SK-N-SH (cell line): ENCODE results near the gene ZNF469.

Experiments
- EP300 ChIP-seq, 2 experiments: IDR thresholded peaks; 2 replicates each; pipeline versions ENCODE4 v1.4.0 to v1.6.1; 2012; ENCODE audit warnings: borderline replicate concordance in 1 of 2, low read depth in 1 of 2, low read length in 1 of 2
- EZH2phosphoT487 ChIP-seq: fragments of 200-600 bp; sonication (generic); IDR thresholded peaks from 2 replicates; pipeline ENCODE4 v1.6.1; 2017; ENCODE audit warnings: low read depth, mixed run types, mild to moderate bottlenecking, antibody characterized with exemption, moderate library complexity, borderline replicate concordance
- JUND ChIP-seq: IDR thresholded peaks from 2 replicates; pipeline ENCODE4 v1.4.0; 2012
- RAD21 ChIP-seq: IDR thresholded peaks from 2 replicates; pipeline ENCODE4 v1.6.1; 2012; ENCODE audit warnings: mild to moderate bottlenecking, low read length
- RXRA ChIP-seq: IDR thresholded peaks from 2 replicates; pipeline ENCODE4 v1.4.0; 2012; ENCODE audit warnings: low read depth, mild to moderate bottlenecking, borderline replicate concordance
- SMC3 ChIP-seq: IDR thresholded peaks from 2 replicates; pipeline ENCODE4 v1.6.1; 2012; ENCODE audit warnings: low read depth, low read length, improper control_type of control experiment
- TF ChIP-seq, protein P1 (sequence below): fragments of 200-600 bp; sonication (generic); IDR thresholded peaks from 2 replicates; pipeline ENCODE4 v1.6.1; 2017; ENCODE audit warnings: antibody characterized with exemption, mild to moderate bottlenecking, moderate library complexity
- TF ChIP-seq, protein P2 (sequence below): fragments of 150-350 bp; IDR thresholded peaks from 2 replicates; pipeline ENCODE4 v1.6.1; 2017; ENCODE audit warnings: antibody characterized with exemption, low read length, low read depth, borderline replicate concordance
- TF ChIP-seq, protein P3 (sequence below): IDR thresholded peaks from 2 replicates; pipeline ENCODE4 v1.4.0; 2012; ENCODE audit warnings: low read depth, borderline replicate concordance

DNA sequence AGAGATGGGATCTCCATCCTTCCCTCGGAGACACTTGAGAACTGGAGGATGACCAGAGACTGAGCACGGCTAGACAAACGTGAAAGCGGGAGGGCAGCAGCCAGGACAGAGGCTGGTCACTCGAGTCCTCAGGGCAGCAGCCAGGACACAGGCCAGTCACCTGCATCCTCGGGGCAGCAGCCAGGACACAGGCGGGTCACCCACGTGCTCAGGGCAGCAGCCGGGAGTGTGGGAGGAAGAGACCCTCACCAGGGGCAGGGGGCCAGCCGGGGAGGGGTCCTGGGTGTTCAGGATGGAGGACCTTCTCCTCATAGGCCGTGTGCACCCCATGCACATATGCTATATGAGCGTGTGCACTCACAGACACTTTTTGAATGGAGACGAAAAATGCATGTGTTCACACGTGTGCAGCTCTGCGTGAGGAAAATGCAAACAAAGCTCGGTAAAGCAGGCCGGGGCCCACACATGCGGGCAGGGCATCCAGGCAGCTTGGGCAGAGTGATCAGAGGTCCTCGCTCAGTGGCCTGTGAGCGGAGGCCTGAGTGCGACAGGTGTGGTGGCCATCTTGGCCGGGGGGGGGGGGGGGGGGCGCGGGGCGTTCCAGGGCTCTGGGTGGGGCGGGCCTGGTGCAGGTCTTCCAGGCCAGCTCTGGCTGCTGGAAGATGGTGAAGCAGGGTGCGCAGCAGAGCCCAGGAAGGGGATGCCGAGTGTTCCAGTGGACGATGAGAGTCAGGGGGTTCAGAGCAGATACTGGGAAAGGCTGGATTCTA lies 26.7 kb downstream of the ZNF469 start:
- TF ChIP-seq, protein P1, sequence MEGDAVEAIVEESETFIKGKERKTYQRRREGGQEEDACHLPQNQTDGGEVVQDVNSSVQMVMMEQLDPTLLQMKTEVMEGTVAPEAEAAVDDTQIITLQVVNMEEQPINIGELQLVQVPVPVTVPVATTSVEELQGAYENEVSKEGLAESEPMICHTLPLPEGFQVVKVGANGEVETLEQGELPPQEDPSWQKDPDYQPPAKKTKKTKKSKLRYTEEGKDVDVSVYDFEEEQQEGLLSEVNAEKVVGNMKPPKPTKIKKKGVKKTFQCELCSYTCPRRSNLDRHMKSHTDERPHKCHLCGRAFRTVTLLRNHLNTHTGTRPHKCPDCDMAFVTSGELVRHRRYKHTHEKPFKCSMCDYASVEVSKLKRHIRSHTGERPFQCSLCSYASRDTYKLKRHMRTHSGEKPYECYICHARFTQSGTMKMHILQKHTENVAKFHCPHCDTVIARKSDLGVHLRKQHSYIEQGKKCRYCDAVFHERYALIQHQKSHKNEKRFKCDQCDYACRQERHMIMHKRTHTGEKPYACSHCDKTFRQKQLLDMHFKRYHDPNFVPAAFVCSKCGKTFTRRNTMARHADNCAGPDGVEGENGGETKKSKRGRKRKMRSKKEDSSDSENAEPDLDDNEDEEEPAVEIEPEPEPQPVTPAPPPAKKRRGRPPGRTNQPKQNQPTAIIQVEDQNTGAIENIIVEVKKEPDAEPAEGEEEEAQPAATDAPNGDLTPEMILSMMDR: no peak
- TF ChIP-seq EZH2phosphoT487 (no peak), RAD21 (no peak), RXRA (no peak), EP300 (IDR thresholded peaks at IDR 0.05; ENCODE audit: borderline replicate concordance in 1 of 2, low read depth in 1 of 2, low read length in 1 of 2) (no peak), SMC3 (no peak), JUND (no peak)
- TF ChIP-seq, protein P2, sequence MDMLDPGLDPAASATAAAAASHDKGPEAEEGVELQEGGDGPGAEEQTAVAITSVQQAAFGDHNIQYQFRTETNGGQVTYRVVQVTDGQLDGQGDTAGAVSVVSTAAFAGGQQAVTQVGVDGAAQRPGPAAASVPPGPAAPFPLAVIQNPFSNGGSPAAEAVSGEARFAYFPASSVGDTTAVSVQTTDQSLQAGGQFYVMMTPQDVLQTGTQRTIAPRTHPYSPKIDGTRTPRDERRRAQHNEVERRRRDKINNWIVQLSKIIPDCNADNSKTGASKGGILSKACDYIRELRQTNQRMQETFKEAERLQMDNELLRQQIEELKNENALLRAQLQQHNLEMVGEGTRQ: no peak
- TF ChIP-seq, protein P3, sequence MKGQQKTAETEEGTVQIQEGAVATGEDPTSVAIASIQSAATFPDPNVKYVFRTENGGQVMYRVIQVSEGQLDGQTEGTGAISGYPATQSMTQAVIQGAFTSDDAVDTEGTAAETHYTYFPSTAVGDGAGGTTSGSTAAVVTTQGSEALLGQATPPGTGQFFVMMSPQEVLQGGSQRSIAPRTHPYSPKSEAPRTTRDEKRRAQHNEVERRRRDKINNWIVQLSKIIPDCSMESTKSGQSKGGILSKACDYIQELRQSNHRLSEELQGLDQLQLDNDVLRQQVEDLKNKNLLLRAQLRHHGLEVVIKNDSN: no peak
